Measurements from ENCODE around the gene TMEM176B. TPM values are rescaled to one million over a fixed set of nuclear protein-coding genes. Genes with fewer than 3 reads are reported as not detected.

Gene TMEM176B
- total RNA-seq, 1 experiment from 2014 or later = 0.42 TPM

DNA sequence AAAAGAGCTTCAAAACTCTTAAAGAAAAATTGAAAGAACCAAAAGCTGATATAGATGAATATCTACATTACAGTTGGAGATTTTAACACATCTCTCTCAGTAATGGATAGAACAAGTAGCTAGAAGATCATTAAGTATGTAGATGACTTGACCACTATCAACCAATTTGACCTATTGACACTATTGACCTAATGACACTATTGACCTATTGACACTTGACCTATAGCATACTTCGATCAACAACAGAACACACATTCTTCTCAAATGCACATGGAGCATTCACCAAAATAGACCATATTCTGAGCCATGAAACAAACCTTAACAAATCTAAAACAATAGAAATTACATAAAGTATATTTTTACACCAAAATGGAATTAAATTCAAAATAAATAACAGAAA, 40.7 kb downstream of the TMEM176B start:
- CTCF ChIA-PET = interaction anchor here (0.6 to 1.6 kb wide), 3 partner anchors 19 to 964 kb away, joined by 4 to 9 read pairs (median 4); no protein-coding TSS in a partner anchor
- Mint-ChIP-seq H3K9me3 (ENCODE audit: unreplicated experiment) (no peaks in the 10 kb centered on the region), H3K4me3 (ENCODE audit: unreplicated experiment) (no peak overlapping the region), H3K36me3 (ENCODE audit: insufficient read depth, unreplicated experiment) (no peaks in the 10 kb centered on the region), H3K4me1 (ENCODE audit: insufficient read depth, unreplicated experiment) (no peaks in the 10 kb centered on the region), H3K27ac (ENCODE audit: low read depth, unreplicated experiment) (no peak overlapping the region), H3K27me3 (ENCODE audit: insufficient read depth, unreplicated experiment) (no peaks in the 10 kb centered on the region)
- no TSS peak for BruUV-seq (replicated peaks)
- POLR2A ChIA-PET = no interaction called here
- intact Hi-C loops (cut with micrococcal nuclease) = loop anchor here (10.0 kb wide), 1 partner anchor 475 kb away; no protein-coding TSS in a partner anchor
- TF ChIP-seq, protein P1, sequence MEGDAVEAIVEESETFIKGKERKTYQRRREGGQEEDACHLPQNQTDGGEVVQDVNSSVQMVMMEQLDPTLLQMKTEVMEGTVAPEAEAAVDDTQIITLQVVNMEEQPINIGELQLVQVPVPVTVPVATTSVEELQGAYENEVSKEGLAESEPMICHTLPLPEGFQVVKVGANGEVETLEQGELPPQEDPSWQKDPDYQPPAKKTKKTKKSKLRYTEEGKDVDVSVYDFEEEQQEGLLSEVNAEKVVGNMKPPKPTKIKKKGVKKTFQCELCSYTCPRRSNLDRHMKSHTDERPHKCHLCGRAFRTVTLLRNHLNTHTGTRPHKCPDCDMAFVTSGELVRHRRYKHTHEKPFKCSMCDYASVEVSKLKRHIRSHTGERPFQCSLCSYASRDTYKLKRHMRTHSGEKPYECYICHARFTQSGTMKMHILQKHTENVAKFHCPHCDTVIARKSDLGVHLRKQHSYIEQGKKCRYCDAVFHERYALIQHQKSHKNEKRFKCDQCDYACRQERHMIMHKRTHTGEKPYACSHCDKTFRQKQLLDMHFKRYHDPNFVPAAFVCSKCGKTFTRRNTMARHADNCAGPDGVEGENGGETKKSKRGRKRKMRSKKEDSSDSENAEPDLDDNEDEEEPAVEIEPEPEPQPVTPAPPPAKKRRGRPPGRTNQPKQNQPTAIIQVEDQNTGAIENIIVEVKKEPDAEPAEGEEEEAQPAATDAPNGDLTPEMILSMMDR (IDR thresholded peaks at IDR 0.05; ENCODE audit: unreplicated experiment) = no peak
- DNase-seq (ENCODE audit: unreplicated experiment) = no peak

DNA sequence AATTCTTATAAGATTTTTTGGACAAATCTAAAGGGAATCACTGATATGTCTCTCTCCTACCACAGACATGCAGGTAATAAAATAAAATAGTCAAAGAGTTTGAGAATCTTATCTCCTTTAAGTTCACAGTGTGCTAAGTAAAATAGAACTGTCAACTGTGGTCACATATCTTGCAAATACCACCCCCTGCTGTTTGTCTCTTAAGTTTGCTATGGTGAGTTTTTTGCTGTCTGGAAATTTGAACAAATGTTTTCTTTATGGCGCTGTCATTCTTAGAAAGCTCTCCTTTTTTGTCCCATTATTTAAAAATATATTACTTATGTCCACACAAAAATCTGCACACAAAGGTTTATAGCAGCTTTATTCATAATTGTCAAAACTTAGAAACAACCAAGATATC, 43.3 kb downstream of the TMEM176B start:
- no TSS peak for BruUV-seq (replicated peaks)
- POLR2A ChIA-PET = interaction anchor here (0.7 kb wide), 1 partner anchor 140 kb away, joined by 3 read pairs; no protein-coding TSS in a partner anchor
- CTCF ChIA-PET = interaction anchor here (0.6 to 2.9 kb wide), 4 partner anchors 292 to 400 kb away, joined by 3 to 32 read pairs (median 3); no protein-coding TSS in a partner anchor
- Mint-ChIP-seq H3K27ac (ENCODE audit: low read depth, unreplicated experiment) (no peak overlapping the region), H3K4me1 (ENCODE audit: insufficient read depth, unreplicated experiment) (no peaks in the 10 kb centered on the region), H3K36me3 (ENCODE audit: insufficient read depth, unreplicated experiment) (no peaks in the 10 kb centered on the region), H3K27me3 (ENCODE audit: insufficient read depth, unreplicated experiment) (no peaks in the 10 kb centered on the region), H3K9me3 (ENCODE audit: unreplicated experiment) (no peaks in the 10 kb centered on the region), H3K4me3 (ENCODE audit: unreplicated experiment) (no peak overlapping the region)
- TF ChIP-seq, protein P1 (IDR thresholded peaks at IDR 0.05; ENCODE audit: unreplicated experiment) = peak; percentile 35
- DNase-seq (ENCODE audit: unreplicated experiment) = peak; percentile 46
- intact Hi-C loops (cut with micrococcal nuclease) = loop anchor here (1.0 to 10.0 kb wide), 2 partner anchors 309 to 472 kb away; no protein-coding TSS in a partner anchor

DNA sequence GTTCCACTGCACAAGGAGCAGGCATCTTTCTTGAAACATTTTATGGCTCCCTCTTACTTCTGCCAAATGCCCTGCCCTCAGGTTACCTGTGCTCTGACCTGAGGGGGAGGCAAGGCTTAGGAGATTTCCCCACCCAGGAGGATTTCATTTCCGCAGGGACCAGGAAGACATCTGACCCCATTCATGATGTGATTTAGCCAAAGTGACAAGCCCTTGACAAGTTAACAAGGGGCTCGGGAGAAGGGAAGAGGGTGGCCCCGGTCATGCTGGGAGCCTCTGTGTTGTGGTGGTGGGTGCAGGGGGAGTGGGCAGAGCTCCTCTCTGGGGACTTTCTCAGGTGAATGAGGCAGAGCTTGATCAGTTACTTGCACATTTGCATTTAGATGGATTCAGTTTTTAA, 44.0 kb downstream of the TMEM176B start:
- ChIA-PET POLR2A (interaction anchor here (0.6 kb wide), 1 partner anchor 51 kb away, joined by 5 read pairs; no protein-coding TSS in a partner anchor), CTCF (interaction anchor here (0.8 to 2.9 kb wide), 6 partner anchors 11 to 401 kb away, joined by 3 to 32 read pairs (median 4); no protein-coding TSS in a partner anchor)
- H3K27me3 Mint-ChIP-seq (ENCODE audit: insufficient read depth, unreplicated experiment) = no peaks in the 10 kb centered on the region
- intact Hi-C loops (cut with micrococcal nuclease) = loop anchor here (10.0 kb wide), 1 partner anchor 471 kb away; no protein-coding TSS in a partner anchor
- TF ChIP-seq, protein P1 (IDR thresholded peaks at IDR 0.05; ENCODE audit: unreplicated experiment) = no peak
- H3K4me1 Mint-ChIP-seq (ENCODE audit: insufficient read depth, unreplicated experiment) = no peaks in the 10 kb centered on the region
- no peak for DNase-seq (ENCODE audit: unreplicated experiment)
- H3K36me3 Mint-ChIP-seq (ENCODE audit: insufficient read depth, unreplicated experiment) = no peaks in the 10 kb centered on the region
- H3K4me3 Mint-ChIP-seq (ENCODE audit: unreplicated experiment) = no peak overlapping the region
- no peak overlapping the region for H3K27ac Mint-ChIP-seq (ENCODE audit: low read depth, unreplicated experiment)
- BruUV-seq (replicated peaks) = no TSS peak
- H3K9me3 Mint-ChIP-seq (ENCODE audit: unreplicated experiment) = no peaks in the 10 kb centered on the region

DNA sequence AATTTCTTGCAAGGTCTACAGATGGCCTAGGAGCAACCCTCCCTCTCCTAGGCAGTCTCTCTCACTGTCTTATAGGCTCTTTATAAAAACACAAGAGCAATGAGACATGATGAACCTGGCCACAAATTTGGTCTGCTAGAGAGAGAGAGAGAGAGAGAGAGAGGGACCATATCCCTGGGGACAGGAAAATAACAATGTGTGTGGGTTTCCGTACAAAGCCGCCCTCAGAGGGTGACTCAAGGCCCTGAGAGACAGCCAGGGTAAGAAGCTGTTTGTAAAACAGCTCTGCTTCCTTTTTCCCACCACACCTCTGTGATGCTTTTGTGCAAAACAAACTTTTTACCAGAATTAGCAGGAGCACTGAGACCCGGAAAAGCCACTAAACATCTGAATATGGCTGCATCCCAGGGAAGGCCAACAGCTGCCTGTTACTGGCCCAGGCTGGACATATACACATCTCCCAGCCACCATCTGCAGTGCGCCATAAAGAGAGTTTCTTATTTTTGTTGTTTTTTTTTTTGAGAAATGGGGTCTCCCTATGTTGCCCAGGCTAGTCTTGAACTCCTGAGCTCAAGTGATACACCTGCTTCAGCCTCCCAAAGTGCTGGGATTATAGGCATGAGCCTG, 44.6 kb downstream of the TMEM176B start:
- no peaks in the 10 kb centered on the region for H3K4me1 Mint-ChIP-seq (ENCODE audit: insufficient read depth, unreplicated experiment)
- H3K9me3 Mint-ChIP-seq (ENCODE audit: unreplicated experiment) = no peaks in the 10 kb centered on the region
- no peaks in the 10 kb centered on the region for H3K27me3 Mint-ChIP-seq (ENCODE audit: insufficient read depth, unreplicated experiment)
- ChIA-PET POLR2A (interaction anchor here (0.6 to 0.7 kb wide), 2 partner anchors 51 to 886 kb away, joined by 3 to 5 read pairs; no protein-coding TSS in a partner anchor), CTCF (interaction anchor here (0.5 to 2.9 kb wide), 10 partner anchors 10 to 438 kb away, joined by 3 to 32 read pairs (median 3); no protein-coding TSS in a partner anchor)
- no peaks in the 10 kb centered on the region for H3K36me3 Mint-ChIP-seq (ENCODE audit: insufficient read depth, unreplicated experiment)
- intact Hi-C loops (cut with micrococcal nuclease) = loop anchor here (10.0 kb wide), 1 partner anchor 471 kb away; no protein-coding TSS in a partner anchor
- DNase-seq (ENCODE audit: unreplicated experiment) = no peak
- H3K27ac Mint-ChIP-seq (ENCODE audit: low read depth, unreplicated experiment) = no peak overlapping the region
- no TSS peak for BruUV-seq (replicated peaks)
- TF ChIP-seq, protein P1 (IDR thresholded peaks at IDR 0.05; ENCODE audit: unreplicated experiment) = no peak
- H3K4me3 Mint-ChIP-seq (ENCODE audit: unreplicated experiment) = no peak overlapping the region

All from MCF 10A (cell line).